HG03378 (cell line): ENCODE measurements around the gene GPSM1.
"Not testable (repeated sequence)": the region's sequence is repeated elsewhere in the genome, so short reads cannot be mapped to it uniquely, and the experiment has no call there.

Source experiments
- ATAC-seq: cut with Tn5 transposase; IDR thresholded peaks from one replicate; pipeline ENCODE4 v1.9.1; 2021; ENCODE audit warnings: mild to moderate bottlenecking, moderate library complexity; ENCODE audit not compliant: unreplicated experiment

Gene GPSM1

GRCh38 chr9:136343121-136343883 lies 16.0 kb downstream of the GPSM1 start:
- ATAC-seq, result no peak

- no peak for ATAC-seq
Observed at GRCh38 chr9:136343884-136344269, 16.5 kb downstream of the GPSM1 start.

GRCh38 chr9:136344544-136345280 lies 17.4 kb downstream of the GPSM1 start:
- ATAC-seq, result no peak

- ATAC-seq, result no peak
Observed at GRCh38 chr9:136345281-136346156, 18.2 kb downstream of the GPSM1 start.

GRCh38 chr9:136346157-136346481 lies 18.8 kb downstream of the GPSM1 start:
- no peak for ATAC-seq

- ATAC-seq, result no peak
Observed at GRCh38 chr9:136346927-136347465, 19.7 kb downstream of the GPSM1 start.

GRCh38 chr9:136347472-136348256 lies 20.3 kb downstream of the GPSM1 start:
- no peak for ATAC-seq

GRCh38 chr9:136348691-136349090 lies 21.4 kb downstream of the GPSM1 start:
- no peak for ATAC-seq

- ATAC-seq, result no peak
Observed at GRCh38 chr9:136349546-136349945, 22.2 kb downstream of the GPSM1 start.

- ATAC-seq, result no peak
Observed at GRCh38 chr9:136351252-136351800, 24.0 kb downstream of the GPSM1 start.

- not testable (repeated sequence) for ATAC-seq
Observed at GRCh38 chr9:136351868-136352267, 24.5 kb downstream of the GPSM1 start.

GRCh38 chr9:136352682-136353081 lies 25.3 kb downstream of the GPSM1 start:
- no peak for ATAC-seq

GRCh38 chr9:136353088-136353487 lies 25.7 kb downstream of the GPSM1 start:
- no peak for ATAC-seq

- ATAC-seq, result no peak
Observed at GRCh38 chr9:136353757-136354488, 26.6 kb downstream of the GPSM1 start.

GRCh38 chr9:136354592-136355085 lies 27.3 kb downstream of the GPSM1 start:
- ATAC-seq, result no peak

- ATAC-seq, result no peak
Observed at GRCh38 chr9:136355616-136356557, 28.5 kb downstream of the GPSM1 start.

- ATAC-seq, result no peak
Observed at GRCh38 chr9:136357202-136357725, 29.9 kb downstream of the GPSM1 start.

- no peak for ATAC-seq
Observed at GRCh38 chr9:136358016-136358415, 30.7 kb downstream of the GPSM1 start.
